Tibial nerve (tissue), 4 donors: Measurements from ENCODE around the gene TMEM217. TPM values are rescaled to one million over a fixed set of nuclear protein-coding genes. Genes with fewer than 3 reads are reported as not detected.

Experiments used
- DNase-seq, 2 donors: peaks; one replicate each; pipeline ENCODE4 v3.0.0-alpha.2; 2019; ENCODE audit warnings: low spot score in 2 of 2
- H3K27ac ChIP-seq, 4 donors: fragments of 200-600 bp; sonication (generic) in 3 of 4; one replicate each; pipeline ENCODE4 v1.5.1; 2017 to 2019; ENCODE audit warnings: mild to moderate bottlenecking in 1 of 4
- H3K27me3 ChIP-seq, 2 donors: fragments of 200-600 bp; sonication (generic) in 1 of 2; one replicate each; pipeline versions ENCODE4 v1.5.1 to v1.6.0; 2017 to 2019
- H3K36me3 ChIP-seq, 3 donors: fragments of 200-600 bp; sonication (generic); one replicate each; pipeline ENCODE4 v1.5.1; 2018 to 2019
- H3K4me1 ChIP-seq, 4 donors: fragments of 200-600 bp; sonication (generic) in 3 of 4; one replicate each; pipeline ENCODE4 v1.5.1; 2017 to 2019
- H3K4me3 ChIP-seq, 4 donors: fragments of 200-600 bp; sonication (generic) in 3 of 4; one replicate each; pipeline ENCODE4 v1.5.1; 2017 to 2019; ENCODE audit warnings: mild to moderate bottlenecking in 1 of 4, moderate library complexity in 1 of 4
- H3K9me3 ChIP-seq, 4 donors: fragments of 200-600 bp; sonication (generic) in 3 of 4; one replicate each; pipeline ENCODE4 v1.5.1; 2017 to 2019
- CTCF ChIP-seq, 5 experiments: fragments of 200-600 bp in 3 of 5; fragments of 450-650 bp in 2 of 5; sonication (generic) in 3 of 5; IDR thresholded peaks; one replicate each; pipeline ENCODE4 v1.5.1; 2016 to 2019; ENCODE audit warnings: antibody characterized with exemption in 5 of 5, mild to moderate bottlenecking in 3 of 5, moderate library complexity in 2 of 5
- EP300 ChIP-seq, 2 donors: sonication (generic); formaldehyde crosslinking; IDR thresholded peaks; one replicate each; pipeline ENCODE4 v1.6.1; 2017; ENCODE audit warnings: antibody characterized with exemption in 2 of 2, mild to moderate bottlenecking in 1 of 2
- POLR2A ChIP-seq, 2 donors: fragments of 450-650 bp; IDR thresholded peaks; one replicate each; pipeline ENCODE4 v1.6.1; 2017; ENCODE audit warnings: antibody characterized with exemption in 2 of 2, mild to moderate bottlenecking in 2 of 2, moderate library complexity in 2 of 2
- WGBS, 2 donors: methylation state at CpG; one replicate each; pipeline ENCODE4 v1.1.5; 2018; 5-methylcytosine and 5-hydroxymethylcytosine counted together
- total RNA-seq, 4 donors: library from RNA; depleted of rRNA; stranded (reverse); fragments of >200 nt; gene quantifications; one replicate each; pipeline ENCODE4 v1.1.0, GENCODE V29; 2016

Gene TMEM217
- total RNA-seq, 4 donors from 2014 or later, result 0.39 to 1.2 TPM; not detected in 2

GRCh38 chr6:37280162-37280887 is 22.4 kb upstream of the TMEM217 start:
- no peaks in the 10 kb centered on the region for H3K27me3 ChIP-seq
- DNase-seq, result no peak
- H3K36me3 ChIP-seq, result peaks cover 0 to 48% (median 4%) of the 10 kb centered on the region in 3 donors
- peak overlapping the region in 1 of 4 donors; percentile 69 for H3K27ac ChIP-seq
- 77 to 82% methylated on average over 6 to 8 of the region's 8 CpGs for WGBS, 2 donors
- H3K9me3 ChIP-seq, result no peaks in the 10 kb centered on the region
- no peak overlapping the region for H3K4me3 ChIP-seq
- H3K4me1 ChIP-seq, result peaks cover 0 to 23% (median 0%) of the 10 kb centered on the region in 4 donors
- TF ChIP-seq CTCF (IDR thresholded peaks at IDR 0.05) (no peak), EP300 (IDR thresholded peaks at IDR 0.05) (no peak), POLR2A (IDR thresholded peaks at IDR 0.05) (no peak)

- no peaks in the 10 kb centered on the region for H3K27me3 ChIP-seq
- H3K9me3 ChIP-seq, result no peaks in the 10 kb centered on the region
- WGBS, 2 donors, result 80 to 93% methylated on average over 9 of the region's 9 CpGs
- peak in 1 of 2 donors; percentile 23 for DNase-seq
- H3K4me1 ChIP-seq, result peaks cover 0 to 23% (median 0%) of the 10 kb centered on the region in 4 donors
- peaks cover 0 to 41% (median 4%) of the 10 kb centered on the region in 3 donors for H3K36me3 ChIP-seq
- peak in 1 of 2 donors; percentile 65 for TF ChIP-seq EP300 (IDR thresholded peaks at IDR 0.05)
- no peak for TF ChIP-seq POLR2A (IDR thresholded peaks at IDR 0.05)
- no peak overlapping the region for H3K4me3 ChIP-seq
- peak overlapping the region in 1 of 4 donors; percentile 69 for H3K27ac ChIP-seq
Observed at GRCh38 chr6:37279366-37280134, 21.6 kb upstream of the TMEM217 start.

- H3K36me3 ChIP-seq, result peaks cover 0 to 19% (median 0%) of the 10 kb centered on the region in 3 donors
- no peak overlapping the region for H3K27ac ChIP-seq
- H3K4me1 ChIP-seq, result peaks cover 0 to 16% (median 0%) of the 10 kb centered on the region in 4 donors
- H3K9me3 ChIP-seq, result no peaks in the 10 kb centered on the region
- 84 to 88% methylated on average over 6 of the region's 6 CpGs for WGBS, 2 donors
- DNase-seq, result no peak
- no peaks in the 10 kb centered on the region for H3K27me3 ChIP-seq
- TF ChIP-seq EP300 (IDR thresholded peaks at IDR 0.05) (no peak), CTCF (IDR thresholded peaks at IDR 0.05) (no peak), POLR2A (IDR thresholded peaks at IDR 0.05) (no peak)
- no peak overlapping the region for H3K4me3 ChIP-seq
Observed at GRCh38 chr6:37277001-37277409, 19.1 kb upstream of the TMEM217 start.

- no peak overlapping the region for H3K27ac ChIP-seq
- H3K4me3 ChIP-seq, result no peak overlapping the region
- TF ChIP-seq EP300 (IDR thresholded peaks at IDR 0.05), result no peak
- no peak for TF ChIP-seq CTCF (IDR thresholded peaks at IDR 0.05)
- TF ChIP-seq POLR2A (IDR thresholded peaks at IDR 0.05), result no peak
- H3K9me3 ChIP-seq, result no peaks in the 10 kb centered on the region
- H3K36me3 ChIP-seq, result peaks cover 0 to 22% (median 5%) of the 10 kb centered on the region in 3 donors
- WGBS, 2 donors, result 93 to 100% methylated on average over 1 of the region's 1 CpG
- no peaks in the 10 kb centered on the region for H3K27me3 ChIP-seq
- H3K4me1 ChIP-seq, result peaks cover 0 to 13% (median 0%) of the 10 kb centered on the region in 4 donors
- no peak for DNase-seq
Observed at GRCh38 chr6:37275350-37275749, 17.4 kb upstream of the TMEM217 start.

- peaks cover 0 to 27% (median 5%) of the 10 kb centered on the region in 3 donors for H3K36me3 ChIP-seq
- DNase-seq, result no peak
- no peak overlapping the region for H3K27ac ChIP-seq
- 70 to 74% methylated on average over 3 of the region's 3 CpGs for WGBS, 2 donors
- TF ChIP-seq EP300 (IDR thresholded peaks at IDR 0.05), result no peak
- TF ChIP-seq POLR2A (IDR thresholded peaks at IDR 0.05), result no peak
- no peak for TF ChIP-seq CTCF (IDR thresholded peaks at IDR 0.05)
- no peaks in the 10 kb centered on the region for H3K9me3 ChIP-seq
- no peak overlapping the region for H3K4me3 ChIP-seq
- H3K27me3 ChIP-seq, result no peaks in the 10 kb centered on the region
- no peaks in the 10 kb centered on the region for H3K4me1 ChIP-seq
Observed at GRCh38 chr6:37273690-37274089, 15.7 kb upstream of the TMEM217 start.
